Amniotic stem cell (primary cell): Measurements from ENCODE around the gene SLC12A3.

Source experiments
- DNase-seq: peaks from one replicate; lab custom pipeline; 2025; lab: John Stamatoyannopoulos, UW

Gene SLC12A3

GRCh38 chr16:56944954-56945839 lies 80.2 kb downstream of the SLC12A3 start:
- no peak for DNase-seq

- DNase-seq: no peak
Measured at GRCh38 chr16:56945847-56946527, 81.0 kb downstream of the SLC12A3 start.

GRCh38 chr16:56946767-56947603 lies 82.0 kb downstream of the SLC12A3 start:
- DNase-seq: no peak

- DNase-seq: no peak
Measured at GRCh38 chr16:56947604-56947995, 82.6 kb downstream of the SLC12A3 start.

GRCh38 chr16:56948234-56948633 lies 83.2 kb downstream of the SLC12A3 start:
- no peak for DNase-seq

GRCh38 chr16:56950051-56950450 lies 85.0 kb downstream of the SLC12A3 start:
- no peak for DNase-seq

- no peak for DNase-seq
Measured at GRCh38 chr16:56950455-56950854, 85.4 kb downstream of the SLC12A3 start.

- DNase-seq: no peak
Measured at GRCh38 chr16:56950881-56951771, 86.1 kb downstream of the SLC12A3 start.

GRCh38 chr16:56953006-56953405 lies 88.0 kb downstream of the SLC12A3 start:
- DNase-seq: no peak

GRCh38 chr16:56956076-56956475 lies 91.1 kb downstream of the SLC12A3 start:
- no peak for DNase-seq

GRCh38 chr16:56956756-56957155 lies 91.7 kb downstream of the SLC12A3 start:
- DNase-seq: no peak

- no peak for DNase-seq
Measured at GRCh38 chr16:56960681-56961281, 95.8 kb downstream of the SLC12A3 start.

- DNase-seq: no peak
Measured at GRCh38 chr16:56961386-56961785, 96.4 kb downstream of the SLC12A3 start.

- DNase-seq: no peak
Measured at GRCh38 chr16:56961851-56962281, 96.9 kb downstream of the SLC12A3 start, which contains the start of gene CETP. TSS of gene CETP (plus strand) at chr16:56961950. CDS start at chr16:56961980, 30 bp downstream.

GRCh38 chr16:56964243-56965148 lies 99.5 kb downstream of the SLC12A3 start:
- DNase-seq: no peak
